HUES48 (cell line): ENCODE results near the gene MYO5B.

Experiments used
- H3K27ac ChIP-seq: one replicate; pipeline ENCODE4 v1.7.0; 2013; ENCODE audit warnings: low read depth, low read length, inconsistent platforms
- H3K27me3 ChIP-seq: 2 replicates; pipeline ENCODE4 v1.6.1; 2013; ENCODE audit warnings: mild to moderate bottlenecking, low read length; ENCODE audit not compliant: control insufficient read depth, insufficient read depth
- H3K36me3 ChIP-seq: 2 replicates; pipeline ENCODE4 v1.6.1; 2013; ENCODE audit warnings: low read length; ENCODE audit not compliant: control insufficient read depth, insufficient read depth
- H3K4me1 ChIP-seq: 2 replicates; pipeline ENCODE4 v1.6.1; 2013; ENCODE audit warnings: mild to moderate bottlenecking, low read length; ENCODE audit not compliant: control insufficient read depth, insufficient read depth
- H3K4me3 ChIP-seq: 2 replicates; pipeline ENCODE4 v1.5.1; 2013; ENCODE audit warnings: mild to moderate bottlenecking, low read depth, low read length
- H3K9ac ChIP-seq: 2 replicates; pipeline ENCODE4 v1.6.1; 2013; ENCODE audit warnings: mild to moderate bottlenecking, low read depth, low read length, moderate library complexity
- H3K9me3 ChIP-seq: 2 replicates; pipeline ENCODE4 v1.6.1; 2013; ENCODE audit warnings: low read length; ENCODE audit not compliant: control insufficient read depth, insufficient read depth

MYO5B gene

DNA sequence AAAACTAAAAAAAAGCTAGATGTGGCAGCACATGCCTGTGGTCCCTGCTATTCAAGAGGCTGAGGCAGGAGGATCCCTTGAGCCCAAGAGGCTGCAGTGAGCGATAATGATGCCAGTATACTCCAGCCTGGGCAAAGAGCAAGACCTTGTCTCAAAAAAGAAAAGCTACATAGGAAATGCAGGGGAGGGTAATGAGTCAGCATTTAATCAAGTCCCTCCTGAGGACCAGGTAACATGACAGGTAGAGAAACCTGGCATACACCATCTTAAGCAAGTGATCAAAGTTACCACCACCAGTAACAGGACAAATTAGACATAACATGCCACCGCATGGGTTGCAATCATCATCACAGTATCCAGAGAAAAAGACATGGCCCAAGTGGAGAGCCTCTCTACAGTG lies 25.8 kb downstream of the MYO5B start:
- Histone ChIP-seq H3K4me1 (no peaks in the 10 kb centered on the region), H3K4me3 (no peak overlapping the region), H3K9me3 (no peaks in the 10 kb centered on the region), H3K27me3 (no peaks in the 10 kb centered on the region), H3K36me3 (no peaks in the 10 kb centered on the region), H3K9ac (no peak overlapping the region), H3K27ac (no peak overlapping the region)

GRCh38 chr18:50167966-50168365 lies 27.0 kb downstream of the MYO5B start:
- no peaks in the 10 kb centered on the region for H3K9me3 ChIP-seq
- H3K4me3 ChIP-seq, result no peak overlapping the region
- H3K4me1 ChIP-seq, result peaks cover 9% of the 10 kb centered on the region; the same call in 1 of the 2 replicates
- no peak overlapping the region for H3K27ac ChIP-seq
- no peaks in the 10 kb centered on the region for H3K27me3 ChIP-seq
- no peaks in the 10 kb centered on the region for H3K36me3 ChIP-seq
- no peak overlapping the region for H3K9ac ChIP-seq

- no peaks in the 10 kb centered on the region for H3K9me3 ChIP-seq
- no peak overlapping the region for H3K9ac ChIP-seq
- peaks cover 14% of the 10 kb centered on the region; the same call in 1 of the 2 replicates for H3K4me1 ChIP-seq
- H3K27ac ChIP-seq, result no peak overlapping the region
- no peaks in the 10 kb centered on the region for H3K36me3 ChIP-seq
- no peaks in the 10 kb centered on the region for H3K27me3 ChIP-seq
- H3K4me3 ChIP-seq, result no peak overlapping the region
Observed at GRCh38 chr18:50166901-50167300, 28.0 kb downstream of the MYO5B start.

GRCh38 chr18:50163505-50163904 lies 31.4 kb downstream of the MYO5B start:
- H3K27ac ChIP-seq, result no peak overlapping the region
- no peaks in the 10 kb centered on the region for H3K9me3 ChIP-seq
- peaks cover 19% of the 10 kb centered on the region for H3K4me1 ChIP-seq
- no peaks in the 10 kb centered on the region for H3K27me3 ChIP-seq
- no peak overlapping the region for H3K9ac ChIP-seq
- no peak overlapping the region for H3K4me3 ChIP-seq
- H3K36me3 ChIP-seq, result no peaks in the 10 kb centered on the region

- H3K4me1 ChIP-seq, result peaks cover 19% of the 10 kb centered on the region
- no peak overlapping the region for H3K27ac ChIP-seq
- H3K36me3 ChIP-seq, result no peaks in the 10 kb centered on the region
- H3K4me3 ChIP-seq, result no peak overlapping the region
- no peak overlapping the region for H3K9ac ChIP-seq
- H3K27me3 ChIP-seq, result no peaks in the 10 kb centered on the region
- H3K9me3 ChIP-seq, result no peaks in the 10 kb centered on the region
Observed at GRCh38 chr18:50162486-50163304, 32.3 kb downstream of the MYO5B start.

- Histone ChIP-seq H3K36me3 (no peaks in the 10 kb centered on the region), H3K9me3 (no peaks in the 10 kb centered on the region), H3K27me3 (no peaks in the 10 kb centered on the region), H3K27ac (no peak overlapping the region), H3K9ac (no peak overlapping the region), H3K4me1 (peaks cover 19% of the 10 kb centered on the region), H3K4me3 (no peak overlapping the region)
Observed at GRCh38 chr18:50161597-50162205, 33.2 kb downstream of the MYO5B start.

DNA sequence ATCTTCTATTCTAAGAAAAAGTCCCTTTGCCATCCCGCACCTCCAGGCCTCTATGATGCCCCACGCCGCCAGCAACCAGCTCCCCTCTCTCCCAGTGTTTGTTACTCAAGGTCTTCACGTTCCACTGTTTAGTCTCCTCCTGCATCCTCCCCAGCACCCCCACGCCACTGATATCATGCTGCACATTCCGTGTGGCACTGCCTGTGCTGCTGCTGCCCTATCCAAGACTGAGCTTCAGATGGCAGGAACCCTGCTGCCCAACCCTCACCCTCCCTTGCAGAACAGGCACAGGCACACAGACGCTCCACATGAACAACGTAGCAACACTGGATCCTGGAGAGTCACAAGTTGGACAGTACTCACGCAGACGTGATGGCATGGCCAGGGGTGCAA lies 35.3 kb downstream of the MYO5B start:
- Histone ChIP-seq H3K27ac (no peak overlapping the region), H3K27me3 (no peaks in the 10 kb centered on the region), H3K9ac (no peak overlapping the region), H3K4me1 (peaks cover 19% of the 10 kb centered on the region), H3K9me3 (no peaks in the 10 kb centered on the region), H3K4me3 (no peak overlapping the region), H3K36me3 (no peaks in the 10 kb centered on the region)

DNA sequence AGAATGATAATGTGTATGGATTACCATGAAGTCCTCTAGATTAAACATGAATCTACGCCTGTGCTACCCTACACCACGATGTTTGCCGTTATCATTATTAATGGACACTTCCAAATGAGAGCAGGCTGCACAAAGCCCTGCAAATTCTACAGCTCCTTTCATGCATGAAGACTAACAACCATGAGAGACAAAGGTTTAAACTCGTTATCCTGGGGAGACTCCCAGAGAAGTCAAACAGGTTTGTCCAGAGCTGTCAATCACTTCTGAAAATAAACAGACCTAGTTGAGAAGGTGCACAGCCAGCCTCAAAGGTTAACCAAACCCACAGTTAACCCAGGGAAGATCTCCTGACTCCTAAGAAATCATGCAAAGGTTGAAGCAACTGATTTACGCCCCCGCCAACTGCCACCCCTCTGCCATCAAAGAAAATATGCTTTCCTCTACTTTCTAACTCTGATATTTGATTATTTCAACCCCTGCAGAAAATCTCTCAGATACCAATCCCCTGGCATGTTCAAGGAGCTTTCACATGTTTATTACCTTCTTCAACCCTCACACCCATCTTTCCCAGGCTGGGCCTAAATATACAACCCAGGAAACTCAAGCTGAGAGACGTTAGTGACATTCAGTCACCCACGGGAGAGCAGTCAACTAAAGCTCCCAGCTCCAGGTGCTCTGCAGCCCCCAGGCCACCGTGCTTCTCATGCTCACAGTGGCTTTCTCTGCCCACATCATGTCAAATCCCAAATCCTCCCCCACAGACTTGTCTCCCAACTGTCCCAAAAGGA lies 35.9 kb downstream of the MYO5B start:
- H3K4me1 ChIP-seq, result peaks cover 19% of the 10 kb centered on the region
- no peak overlapping the region for H3K9ac ChIP-seq
- H3K4me3 ChIP-seq, result no peak overlapping the region
- no peak overlapping the region for H3K27ac ChIP-seq
- H3K9me3 ChIP-seq, result no peaks in the 10 kb centered on the region
- no peaks in the 10 kb centered on the region for H3K27me3 ChIP-seq
- no peaks in the 10 kb centered on the region for H3K36me3 ChIP-seq

GRCh38 chr18:50155406-50155805 lies 39.5 kb downstream of the MYO5B start:
- Histone ChIP-seq H3K4me1 (peaks cover 6% of the 10 kb centered on the region; the same call in 1 of the 2 replicates), H3K9me3 (no peaks in the 10 kb centered on the region), H3K4me3 (no peak overlapping the region), H3K27me3 (no peaks in the 10 kb centered on the region), H3K27ac (no peak overlapping the region), H3K9ac (no peak overlapping the region), H3K36me3 (no peaks in the 10 kb centered on the region)

GRCh38 chr18:50154420-50154819 lies 40.5 kb downstream of the MYO5B start:
- H3K27me3 ChIP-seq, result no peaks in the 10 kb centered on the region
- H3K4me3 ChIP-seq, result no peak overlapping the region
- H3K36me3 ChIP-seq, result no peaks in the 10 kb centered on the region
- H3K4me1 ChIP-seq, result peaks cover 6% of the 10 kb centered on the region; the same call in 1 of the 2 replicates
- no peak overlapping the region for H3K9ac ChIP-seq
- no peak overlapping the region for H3K27ac ChIP-seq
- H3K9me3 ChIP-seq, result no peaks in the 10 kb centered on the region

DNA sequence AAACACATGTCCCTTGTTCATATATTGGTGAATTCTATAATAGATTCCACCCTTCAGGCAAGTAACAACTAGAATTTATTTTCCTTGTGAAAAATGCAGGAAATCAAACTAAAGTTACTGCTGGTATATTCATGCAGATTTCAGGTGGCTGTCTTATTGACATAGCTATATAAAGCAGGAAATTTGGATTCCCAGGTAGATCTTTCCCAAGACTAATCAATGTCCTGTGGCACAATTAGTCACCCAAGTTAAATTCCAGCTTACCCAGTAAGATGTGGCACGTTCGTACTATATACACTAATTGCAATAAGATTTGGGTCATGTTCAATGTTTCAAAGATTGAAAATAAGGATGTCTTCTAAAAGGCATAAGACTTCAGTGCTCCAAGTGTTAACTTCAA lies 42.0 kb downstream of the MYO5B start:
- H3K9ac ChIP-seq, result no peak overlapping the region
- no peaks in the 10 kb centered on the region for H3K4me1 ChIP-seq
- H3K4me3 ChIP-seq, result no peak overlapping the region
- no peaks in the 10 kb centered on the region for H3K9me3 ChIP-seq
- no peaks in the 10 kb centered on the region for H3K27me3 ChIP-seq
- no peaks in the 10 kb centered on the region for H3K36me3 ChIP-seq
- H3K27ac ChIP-seq, result no peak overlapping the region
